ENCODE results near the gene FSTL1. TPM values are rescaled to one million over a fixed set of nuclear protein-coding genes. Genes with fewer than 3 reads are reported as not detected.
A peak's percentile ranks its signal among the peaks of the same experiment; 100 is the strongest.

Gene FSTL1
- total and polyA plus RNA-seq, 8 donors, result 7.3 to 131 (median 15.1) TPM

DNA sequence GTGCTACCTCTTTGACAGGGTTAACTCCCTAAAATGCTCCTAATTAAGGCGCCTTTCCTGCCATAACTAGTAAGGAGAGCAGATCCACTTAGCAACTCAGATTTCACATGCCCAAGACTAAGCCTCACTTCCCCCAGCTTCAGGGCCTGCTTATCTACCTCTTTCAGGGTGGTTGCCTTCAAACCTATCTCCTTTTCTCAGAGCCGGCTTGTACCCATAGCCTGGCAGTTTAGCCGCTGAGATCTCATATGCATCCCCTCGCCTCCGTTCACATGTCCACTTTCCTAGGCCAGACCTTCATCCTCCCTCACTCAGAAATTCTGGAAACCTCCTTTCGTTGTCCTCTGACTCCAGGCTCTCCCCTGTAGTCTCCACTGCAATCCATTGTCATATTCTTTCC is 1.0 kb upstream of the FSTL1 start:
- no peak for TF ChIP-seq CTCF (IDR thresholded peaks at IDR 0.05)
- Histone ChIP-seq H3K27me3 (peaks cover 0 to 5% (median 0%) of the 10 kb centered on the region in 4 donors), H3K4me3 (no peak overlapping the region), H3K4me1 (peaks cover 0 to 16% (median 5%) of the 10 kb centered on the region in 3 donors), H3K9me3 (no peaks in the 10 kb centered on the region), H3K27ac (no peak overlapping the region), H3K36me3 (no peaks in the 10 kb centered on the region)
- ATAC-seq (no peak), FAIRE-seq (no peak), DNase-seq (no peak)
- intact Hi-C loops (cut with DNase I), result no loop called here
- WGBS, 2 donors, result 94 to 95% methylated on average over 6 of the region's 6 CpGs

DNA sequence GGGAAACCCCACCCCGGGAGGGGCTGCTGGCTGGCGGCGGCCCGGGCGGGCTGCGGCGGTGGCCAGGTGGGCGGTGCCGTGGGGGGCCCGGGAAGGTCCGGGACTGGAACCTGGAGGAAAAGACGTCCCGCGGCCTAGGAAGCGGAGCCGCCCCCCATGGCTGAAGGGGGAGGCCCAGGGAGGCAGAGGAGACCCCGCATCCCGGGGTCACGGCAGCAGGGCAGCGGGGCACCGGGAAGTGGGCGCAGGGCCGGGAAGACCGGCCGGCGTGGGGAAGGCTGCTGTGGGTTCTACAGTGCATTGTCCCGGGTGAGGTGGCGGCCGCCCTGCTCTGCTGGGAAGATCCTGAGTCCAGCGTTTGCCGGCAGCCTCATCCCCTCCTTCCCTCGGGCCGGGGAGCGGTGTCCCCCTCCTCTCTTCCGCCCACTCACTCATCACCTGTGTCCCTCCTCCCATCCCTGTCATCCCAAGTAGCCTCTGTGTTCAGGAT is 525 bp upstream of the FSTL1 start:
- DNase-seq (peak in 2 of 6 donors; percentile 32 to 68), FAIRE-seq (no peak), ATAC-seq (peak; percentile 10 to 30 (median 18))
- WGBS, 2 donors, result 41 to 47% methylated on average over 35 of the region's 35 CpGs
- Histone ChIP-seq H3K4me3 (peak overlapping the region; percentile 60 to 67 (median 63)), H3K4me1 (peaks cover 0 to 16% (median 5%) of the 10 kb centered on the region in 3 donors), H3K27me3 (peaks cover 0 to 5% (median 0%) of the 10 kb centered on the region in 4 donors), H3K27ac (peak overlapping the region in 3 of 4 donors; percentile 28 to 81 (median 73)), H3K36me3 (no peaks in the 10 kb centered on the region), H3K9me3 (no peaks in the 10 kb centered on the region)
- intact Hi-C loops (cut with DNase I), result no loop called here
- TF ChIP-seq CTCF (IDR thresholded peaks at IDR 0.05), result no peak

- Histone ChIP-seq H3K4me3 (peak overlapping the region; percentile 60 to 67 (median 63)), H3K9me3 (no peaks in the 10 kb centered on the region), H3K4me1 (peaks cover 0 to 16% (median 5%) of the 10 kb centered on the region in 3 donors), H3K36me3 (no peaks in the 10 kb centered on the region), H3K27me3 (peaks cover 0 to 5% (median 0%) of the 10 kb centered on the region in 4 donors), H3K27ac (peak overlapping the region in 3 of 4 donors; percentile 67 to 81 (median 73))
- DNase-seq (peak in 4 of 6 donors; percentile 20 to 65 (median 26)), ATAC-seq (peak; percentile 59 to 71 (median 66)), FAIRE-seq (peak; percentile 43)
- WGBS, 2 donors, result 3 to 4% methylated on average over 32 of the region's 32 CpGs
- intact Hi-C loops (cut with DNase I), result no loop called here
- TF ChIP-seq CTCF (IDR thresholded peaks at IDR 0.05), result no peak
Observed at GRCh38 chr3:120449701-120450599, 842 bp downstream of the FSTL1 start.

GRCh38 chr3:120449251-120449650 is 1.5 kb downstream of the FSTL1 start:
- peak overlapping the region in 1 of 4 donors; percentile 7 for H3K4me3 ChIP-seq
- no peak for DNase-seq
- peaks cover 0 to 5% (median 0%) of the 10 kb centered on the region in 4 donors for H3K27me3 ChIP-seq
- H3K4me1 ChIP-seq, result peaks cover 0 to 16% (median 5%) of the 10 kb centered on the region in 3 donors
- intact Hi-C loops (cut with DNase I), result no loop called here
- H3K36me3 ChIP-seq, result no peaks in the 10 kb centered on the region
- peak overlapping the region in 1 of 4 donors; percentile 81 for H3K27ac ChIP-seq
- H3K9me3 ChIP-seq, result no peaks in the 10 kb centered on the region
- WGBS, 2 donors, result 79 to 81% methylated on average over 6 of the region's 6 CpGs
- no peak for TF ChIP-seq CTCF (IDR thresholded peaks at IDR 0.05)
- no peak for ATAC-seq
- FAIRE-seq, result no peak
